NCI-H2227 treated with DMSO at 0.1 percent for 48 hours (cell line): ENCODE results near the gene ZNF565.
A peak's percentile ranks its signal among the peaks of the same experiment; 100 is the strongest.
"Not testable (repeated sequence)": the region's sequence is repeated elsewhere in the genome, so short reads cannot be mapped to it uniquely, and the experiment has no call there.

Experiments
- DNase-seq: peaks from one replicate; lab custom pipeline; 2025; lab: John Stamatoyannopoulos, UW

Gene ZNF565

GRCh38 chr19:36214386-36215275, at the start of gene ZNF565, which contains the start of gene ZNF146:
Gene ZNF565 (minus strand): TSS chr19:36214665. CDS start chr19:36201985, 12,680 bp downstream.
Gene ZNF146 (plus strand): TSS chr19:36215106. CDS start chr19:36236441, 21,335 bp downstream.
- peak; percentile 100 for DNase-seq

- DNase-seq = no peak
Observed at GRCh38 chr19:36259211-36259610, 44.7 kb upstream of the ZNF565 start.

GRCh38 chr19:36258028-36258875, 43.8 kb upstream of the ZNF565 start:
- DNase-seq = no peak

- no peak for DNase-seq
Observed at GRCh38 chr19:36257520-36257876, 43.0 kb upstream of the ZNF565 start.

- no peak for DNase-seq
Observed at GRCh38 chr19:36256853-36257519, 42.5 kb upstream of the ZNF565 start.

GRCh38 chr19:36256064-36256463, 41.6 kb upstream of the ZNF565 start:
- no peak for DNase-seq

GRCh38 chr19:36255316-36255715, 40.9 kb upstream of the ZNF565 start:
- DNase-seq = no peak

- no peak for DNase-seq
Observed at GRCh38 chr19:36254848-36255247, 40.4 kb upstream of the ZNF565 start.

GRCh38 chr19:36252047-36252446, 37.6 kb upstream of the ZNF565 start:
- no peak for DNase-seq

GRCh38 chr19:36246006-36246481, 31.6 kb upstream of the ZNF565 start:
- DNase-seq = no peak

- DNase-seq = no peak
Observed at GRCh38 chr19:36245210-36246005, 30.9 kb upstream of the ZNF565 start.

- no peak for DNase-seq
Observed at GRCh38 chr19:36244066-36244465, 29.6 kb upstream of the ZNF565 start.

- DNase-seq = no peak
Observed at GRCh38 chr19:36236946-36237310, 22.5 kb upstream of the ZNF565 start.

GRCh38 chr19:36236304-36236945, 22.0 kb upstream of the ZNF565 start:
- DNase-seq = no peak

GRCh38 chr19:36233626-36234025, 19.2 kb upstream of the ZNF565 start:
- not testable (repeated sequence) for DNase-seq

GRCh38 chr19:36225219-36225892, 10.9 kb upstream of the ZNF565 start:
- DNase-seq = no peak

- no peak for DNase-seq
Observed at GRCh38 chr19:36222503-36222902, 8.0 kb upstream of the ZNF565 start.

GRCh38 chr19:36221474-36221873, 7.0 kb upstream of the ZNF565 start:
- no peak for DNase-seq

GRCh38 chr19:36215276-36216123, 1.0 kb upstream of the ZNF565 start:
- DNase-seq = peak; percentile 85
